ENCODE measurements around the gene ARL13B. TPM values are rescaled to one million over a fixed set of nuclear protein-coding genes. Genes with fewer than 3 reads are reported as not detected.

Gene ARL13B
- total and polyA plus RNA-seq, 2 donors (not counting 1 experiment from before 2014, with no cell fraction given): 8.4 to 10.7 TPM

DNA sequence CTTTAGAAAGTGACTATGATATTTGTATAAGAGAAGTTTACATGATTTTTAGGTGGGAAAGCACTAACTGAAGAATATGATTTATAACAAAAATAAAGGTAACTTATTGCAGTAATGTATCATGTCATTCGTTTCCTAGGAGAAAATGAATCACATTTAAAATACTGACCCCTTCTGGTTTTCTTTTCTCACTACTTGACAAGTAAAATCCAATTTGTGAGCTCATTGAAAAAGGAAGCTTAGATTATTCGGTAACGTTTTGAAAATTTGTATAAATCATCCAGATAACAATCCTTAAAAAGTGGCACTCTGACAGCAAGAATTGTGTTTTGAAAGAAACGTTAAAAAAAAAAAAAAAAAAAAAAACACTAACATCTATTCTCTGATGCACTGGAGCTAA is 121.9 kb downstream of the ARL13B start:
- no peak for TF ChIP-seq EZH2 (IDR thresholded peaks at IDR 0.05; ENCODE audit: low read length, missing control alignments)
- TF ChIP-seq, protein P1, sequence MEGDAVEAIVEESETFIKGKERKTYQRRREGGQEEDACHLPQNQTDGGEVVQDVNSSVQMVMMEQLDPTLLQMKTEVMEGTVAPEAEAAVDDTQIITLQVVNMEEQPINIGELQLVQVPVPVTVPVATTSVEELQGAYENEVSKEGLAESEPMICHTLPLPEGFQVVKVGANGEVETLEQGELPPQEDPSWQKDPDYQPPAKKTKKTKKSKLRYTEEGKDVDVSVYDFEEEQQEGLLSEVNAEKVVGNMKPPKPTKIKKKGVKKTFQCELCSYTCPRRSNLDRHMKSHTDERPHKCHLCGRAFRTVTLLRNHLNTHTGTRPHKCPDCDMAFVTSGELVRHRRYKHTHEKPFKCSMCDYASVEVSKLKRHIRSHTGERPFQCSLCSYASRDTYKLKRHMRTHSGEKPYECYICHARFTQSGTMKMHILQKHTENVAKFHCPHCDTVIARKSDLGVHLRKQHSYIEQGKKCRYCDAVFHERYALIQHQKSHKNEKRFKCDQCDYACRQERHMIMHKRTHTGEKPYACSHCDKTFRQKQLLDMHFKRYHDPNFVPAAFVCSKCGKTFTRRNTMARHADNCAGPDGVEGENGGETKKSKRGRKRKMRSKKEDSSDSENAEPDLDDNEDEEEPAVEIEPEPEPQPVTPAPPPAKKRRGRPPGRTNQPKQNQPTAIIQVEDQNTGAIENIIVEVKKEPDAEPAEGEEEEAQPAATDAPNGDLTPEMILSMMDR (conservative IDR thresholded peaks at IDR 0.05 in 1 of 2, IDR thresholded peaks at IDR 0.05 in 1 of 2; ENCODE audit: low read depth in 1 of 2, low read length in 2 of 2): peak in 1 of 2 donors; percentile 19
- Histone ChIP-seq H4K20me1 (ENCODE audit: control insufficient read depth, extremely low read depth, insufficient read depth, low read length) (no peaks in the 10 kb centered on the region), H2AFZ (ENCODE audit: low read length) (no peak overlapping the region), H3K27me3 (ENCODE audit: control insufficient read depth, insufficient read depth, low read length) (no peaks in the 10 kb centered on the region), H3K4me1 (ENCODE audit: control insufficient read depth, extremely low read depth, insufficient read depth, low read length) (no peaks in the 10 kb centered on the region), H3K36me3 (ENCODE audit: control insufficient read depth, insufficient read depth, low read length) (no peaks in the 10 kb centered on the region), H3K4me2 (ENCODE audit: extremely low read depth, insufficient read depth, low read length) (no peak overlapping the region), H3K4me3 (replicated peaks in 1 of 4; ENCODE audit: control extremely low read depth in 1 of 4, insufficient read depth in 1 of 4, low read depth in 3 of 4, low read length in 4 of 4) (no peak overlapping the region), H3K79me2 (ENCODE audit: control insufficient read depth, insufficient read depth, low read length) (no peaks in the 10 kb centered on the region), H3K27ac (ENCODE audit: insufficient read depth, low read length) (no peak overlapping the region), H3K9ac (ENCODE audit: insufficient read depth, low read length) (no peak overlapping the region), H3K9me3 (ENCODE audit: control insufficient read depth, insufficient read depth, low read depth, low read length) (no peaks in the 10 kb centered on the region)
- DNase-seq (ENCODE audit: low read depth in 2 of 2): peak; percentile 10 to 15

Other genes with a start within 250 kb of the ARL13B start
- gene PROS1, start 6.3 kb upstream of the ARL13B start, total RNA-seq: 33.0 and 48.8 TPM in 2 replicates
- 20.7 and 30.2 TPM in 2 replicates for gene PROS1, start 6.3 kb upstream of the ARL13B start, polyA plus RNA-seq
- gene STX19, start 48.4 kb downstream of the ARL13B start, total RNA-seq: not detected in 2 replicates
- gene STX19, start 48.4 kb downstream of the ARL13B start, polyA plus RNA-seq: not detected in 2 replicates
- 6.9 and 7.2 TPM in 2 replicates for gene DHFR2, start 82.8 kb downstream of the ARL13B start, total RNA-seq
- gene DHFR2, start 82.8 kb downstream of the ARL13B start, polyA plus RNA-seq: 2.7 and 4.3 TPM in 2 replicates
- 13.4 and 23.1 TPM in 2 replicates for gene NSUN3, start 82.9 kb downstream of the ARL13B start, total RNA-seq
- 6.1 and 6.2 TPM in 2 replicates for gene NSUN3, start 82.9 kb downstream of the ARL13B start, polyA plus RNA-seq

Data from fibroblast of lung (primary cell).